Karpas-422 (cell line): ENCODE measurements around the gene HAUS6. TPM values are rescaled to one million over a fixed set of nuclear protein-coding genes. Genes with fewer than 3 reads are reported as not detected.
"Not testable (repeated sequence)": the region's sequence is repeated elsewhere in the genome, so short reads cannot be mapped to it uniquely, and the experiment has no call there.

ENCODE experiments used
- DNase-seq: peaks from one replicate; pipeline ENCODE4 v3.0.0-alpha.2; 2015
- H2AFZ ChIP-seq: fragments of 200-600 bp; sonication (generic); 2 replicates; pipeline ENCODE4 v1.6.1; 2014; ENCODE audit warnings: antibody characterized with exemption, low read length, mixed read lengths
- H3K27ac ChIP-seq: fragments of 200-600 bp; sonication (generic); 2 replicates; pipeline ENCODE4 v1.5.1; 2014; ENCODE audit warnings: mild to moderate bottlenecking, low read length, moderate library complexity
- H3K27me3 ChIP-seq: fragments of 200-600 bp; sonication (generic); 2 replicates; pipeline ENCODE4 v1.6.1; 2014; ENCODE audit warnings: low read length, mixed read lengths
- H3K36me3 ChIP-seq: fragments of 200-600 bp; sonication (generic); 2 replicates; pipeline ENCODE4 v1.6.1; 2014; ENCODE audit warnings: low read length, mixed read lengths; ENCODE audit not compliant: insufficient read depth
- H3K4me1 ChIP-seq: fragments of 200-600 bp; sonication (generic); 2 replicates; pipeline ENCODE4 v1.6.1; 2014; ENCODE audit warnings: mild to moderate bottlenecking, low read length, mixed read lengths
- H3K4me2 ChIP-seq: fragments of 200-600 bp; sonication (generic); 2 replicates; pipeline ENCODE4 v1.6.1; 2014; ENCODE audit warnings: low read length, low read depth, mild to moderate bottlenecking; ENCODE audit not compliant: poor library complexity, severe bottlenecking
- H3K4me3 ChIP-seq: fragments of 200-600 bp; sonication (generic); 2 replicates; pipeline ENCODE4 v1.5.1; 2014; ENCODE audit warnings: mild to moderate bottlenecking, antibody characterized with exemption, low read length, mixed read lengths
- H3K79me2 ChIP-seq: fragments of 200-600 bp; sonication (generic); 2 replicates; pipeline ENCODE4 v1.6.1; 2014; ENCODE audit warnings: mild to moderate bottlenecking, low read length, mixed read lengths
- H3K9ac ChIP-seq: fragments of 200-600 bp; sonication (generic); 2 replicates; pipeline ENCODE4 v1.6.0; 2014; ENCODE audit warnings: low read length
- H3K9me2 ChIP-seq: fragments of 200-600 bp; sonication (generic), shearing (Covaris generic); replicated peaks from 2 replicates; pipeline ENCODE4 v1.6.0; 2014; ENCODE audit warnings: mild to moderate bottlenecking, low read length, moderate library complexity; ENCODE audit not compliant: insufficient read depth
- H3K9me3 ChIP-seq: fragments of 300-700, 200-600 bp; sonication (generic); 2 replicates; pipeline ENCODE4 v1.6.1; 2014; ENCODE audit warnings: low read length, mixed read lengths
- H4K20me1 ChIP-seq: fragments of 200-600 bp; sonication (generic); 2 replicates; pipeline ENCODE4 v1.6.1; 2014; ENCODE audit warnings: mild to moderate bottlenecking, antibody characterized with exemption, low read length, low read depth; ENCODE audit not compliant: insufficient read depth
- total RNA-seq: library from RNA; depleted of rRNA; stranded (reverse); fragments of >200 nt; shearing (Covaris generic); gene quantifications from 2 replicates; pipeline ENCODE4 v1.2.3, GENCODE V29; 2014; ENCODE audit warnings: low replicate concordance; rRNA removed

The HAUS6 gene, protein sequence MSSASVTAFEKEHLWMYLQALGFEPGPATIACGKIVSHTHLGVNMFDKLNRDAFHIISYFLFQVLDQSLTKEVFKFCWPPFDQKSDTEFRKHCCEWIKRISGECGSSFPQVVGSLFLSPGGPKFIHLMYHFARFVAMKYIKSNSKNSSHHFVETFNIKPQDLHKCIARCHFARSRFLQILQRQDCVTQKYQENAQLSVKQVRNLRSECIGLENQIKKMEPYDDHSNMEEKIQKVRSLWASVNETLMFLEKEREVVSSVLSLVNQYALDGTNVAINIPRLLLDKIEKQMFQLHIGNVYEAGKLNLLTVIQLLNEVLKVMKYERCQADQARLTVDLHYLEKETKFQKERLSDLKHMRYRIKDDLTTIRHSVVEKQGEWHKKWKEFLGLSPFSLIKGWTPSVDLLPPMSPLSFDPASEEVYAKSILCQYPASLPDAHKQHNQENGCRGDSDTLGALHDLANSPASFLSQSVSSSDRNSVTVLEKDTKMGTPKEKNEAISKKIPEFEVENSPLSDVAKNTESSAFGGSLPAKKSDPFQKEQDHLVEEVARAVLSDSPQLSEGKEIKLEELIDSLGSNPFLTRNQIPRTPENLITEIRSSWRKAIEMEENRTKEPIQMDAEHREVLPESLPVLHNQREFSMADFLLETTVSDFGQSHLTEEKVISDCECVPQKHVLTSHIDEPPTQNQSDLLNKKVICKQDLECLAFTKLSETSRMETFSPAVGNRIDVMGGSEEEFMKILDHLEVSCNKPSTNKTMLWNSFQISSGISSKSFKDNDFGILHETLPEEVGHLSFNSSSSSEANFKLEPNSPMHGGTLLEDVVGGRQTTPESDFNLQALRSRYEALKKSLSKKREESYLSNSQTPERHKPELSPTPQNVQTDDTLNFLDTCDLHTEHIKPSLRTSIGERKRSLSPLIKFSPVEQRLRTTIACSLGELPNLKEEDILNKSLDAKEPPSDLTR
- total RNA-seq, result 23.2 and 32.6 TPM in 2 replicates

DNA sequence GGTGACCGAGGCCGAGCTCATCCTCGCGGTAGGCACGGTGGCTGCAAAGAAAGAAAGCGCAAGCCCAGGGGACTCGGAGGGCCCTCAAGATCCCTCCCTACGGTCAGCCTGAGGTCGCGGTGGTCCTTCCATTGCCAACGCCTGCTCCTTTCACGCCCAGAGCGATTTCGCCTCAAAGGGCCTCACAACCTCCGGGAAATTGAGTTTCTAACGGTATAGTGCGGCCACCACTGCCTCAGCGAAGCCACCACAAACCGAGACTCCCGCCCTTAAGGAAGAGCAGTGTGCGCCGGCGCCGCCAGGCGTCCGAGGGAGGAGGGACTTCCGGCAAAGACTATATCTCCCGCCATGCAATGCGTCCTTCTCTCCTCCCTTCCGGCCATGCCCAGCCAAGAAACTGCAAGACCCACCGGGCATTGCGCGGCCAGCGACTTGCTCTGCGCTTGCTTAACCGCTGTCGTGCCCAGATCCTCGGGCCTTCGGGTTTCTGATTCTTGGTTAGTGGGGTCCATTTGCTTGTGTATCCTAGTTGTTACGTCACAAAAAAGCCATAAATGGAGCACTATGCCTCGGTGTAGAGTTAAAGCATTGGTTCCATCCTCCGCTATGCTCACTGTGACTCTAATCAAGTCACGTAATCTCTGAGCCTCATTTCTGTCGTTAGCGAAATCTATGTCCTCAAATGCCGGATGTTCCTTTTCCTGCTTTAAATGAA lies at the start of gene HAUS6:
TSS of gene HAUS6 (minus strand) at position 274 of the 715 bp plus-strand sequence. CDS start at position 21, 253 bp downstream.
- peak within 1 kb of the TSS; percentile 95 for H2AFZ ChIP-seq
- DNase-seq, result peak; percentile 98
- peak within 1 kb of the TSS; percentile 85 for H3K4me2 ChIP-seq
- H3K36me3 ChIP-seq, result peaks cover 8% of the 10 kb centered on the region; the same call in 1 of the 2 replicates
- H3K9me3 ChIP-seq, result no peaks in the 10 kb centered on the region
- peaks cover 20% of the 10 kb centered on the region for H3K4me1 ChIP-seq
- H3K79me2 ChIP-seq, result peaks cover 46% of the 10 kb centered on the region
- no peaks in the 10 kb centered on the region; the same call in 1 of the 2 replicates for H4K20me1 ChIP-seq
- H3K9me2 ChIP-seq, result no peaks in the 10 kb centered on the region
- peak within 1 kb of the TSS; percentile 82 for H3K4me3 ChIP-seq
- peak within 1 kb of the TSS; percentile 71 for H3K27ac ChIP-seq
- H3K9ac ChIP-seq, result peak within 1 kb of the TSS; percentile 92
- no peaks in the 10 kb centered on the region for H3K27me3 ChIP-seq

- not testable (repeated sequence) for H3K79me2 ChIP-seq, H3K27me3 ChIP-seq, H3K36me3 ChIP-seq, H2AFZ ChIP-seq, H3K4me2 ChIP-seq, H3K27ac ChIP-seq, H3K4me3 ChIP-seq, H3K4me1 ChIP-seq, H4K20me1 ChIP-seq, H3K9ac ChIP-seq, H3K9me2 ChIP-seq, H3K9me3 ChIP-seq, DNase-seq
Measured at GRCh38 chr9:19152160-19152498, 49.4 kb upstream of the HAUS6 start.

- no peak for DNase-seq
- Histone ChIP-seq H3K9ac (no peak overlapping the region), H3K79me2 (no peaks in the 10 kb centered on the region), H2AFZ (no peak overlapping the region; the same call in 1 of the 2 replicates), H3K4me2 (no peak overlapping the region), H3K27ac (no peak overlapping the region), H3K36me3 (no peaks in the 10 kb centered on the region), H3K4me1 (no peaks in the 10 kb centered on the region), H4K20me1 (no peaks in the 10 kb centered on the region), H3K27me3 (no peaks in the 10 kb centered on the region), H3K9me3 (no peaks in the 10 kb centered on the region), H3K4me3 (no peak overlapping the region), H3K9me2 (no peaks in the 10 kb centered on the region; the same call in 1 of the 2 replicates)
Measured at GRCh38 chr9:19151425-19152159, 48.9 kb upstream of the HAUS6 start.

- H3K79me2 ChIP-seq, result no peaks in the 10 kb centered on the region
- H2AFZ ChIP-seq, result no peak overlapping the region
- H4K20me1 ChIP-seq, result no peaks in the 10 kb centered on the region
Measured at GRCh38 chr9:19149230-19149629, 46.5 kb upstream of the HAUS6 start.

DNA sequence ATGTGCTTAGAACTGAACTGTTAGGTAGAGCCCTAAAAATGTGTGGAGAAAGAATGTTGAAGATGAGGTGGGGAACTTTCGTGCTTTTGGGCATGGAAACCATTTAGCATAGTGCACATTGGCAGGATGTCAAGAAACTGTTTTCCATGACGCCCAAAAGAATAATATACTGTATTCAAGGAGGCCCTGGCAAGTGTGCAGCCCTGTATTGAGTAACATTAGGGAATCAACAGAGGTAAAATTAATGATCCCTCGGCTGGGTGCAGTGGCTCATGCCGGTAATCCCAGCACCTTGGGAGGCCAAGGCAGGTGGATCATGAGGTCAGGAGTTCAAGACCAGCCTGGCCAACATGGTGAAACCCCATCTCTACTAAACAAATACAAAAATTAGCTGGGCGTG lies 45.5 kb upstream of the HAUS6 start:
- H3K27me3 ChIP-seq, result no peaks in the 10 kb centered on the region

More at GRCh38 chr9:19149230-19149629, 46.5 kb upstream of the HAUS6 start:
- no peak overlapping the region for H3K27ac ChIP-seq
- no peaks in the 10 kb centered on the region for H3K4me1 ChIP-seq
- DNase-seq, result no peak
- H3K9ac ChIP-seq, result no peak overlapping the region
- H3K4me2 ChIP-seq, result no peak overlapping the region
- H3K9me3 ChIP-seq, result no peaks in the 10 kb centered on the region
- no peaks in the 10 kb centered on the region for H3K27me3 ChIP-seq
- H3K4me3 ChIP-seq, result no peak overlapping the region
- H3K9me2 ChIP-seq, result no peaks in the 10 kb centered on the region; the same call in 1 of the 2 replicates
- no peaks in the 10 kb centered on the region for H3K36me3 ChIP-seq

GRCh38 chr9:19146441-19147024 lies 43.8 kb upstream of the HAUS6 start:
- Histone ChIP-seq H3K4me3 (no peak overlapping the region), H3K79me2 (no peaks in the 10 kb centered on the region), H4K20me1 (no peaks in the 10 kb centered on the region), H3K36me3 (no peaks in the 10 kb centered on the region), H3K4me1 (no peaks in the 10 kb centered on the region), H3K9me2 (no peaks in the 10 kb centered on the region; the same call in 1 of the 2 replicates), H3K9me3 (no peaks in the 10 kb centered on the region), H3K9ac (no peak overlapping the region), H3K4me2 (no peak overlapping the region), H3K27ac (no peak overlapping the region), H3K27me3 (no peaks in the 10 kb centered on the region), H2AFZ (no peak overlapping the region)
- no peak for DNase-seq

More for the DNA sequence above, 45.5 kb upstream of the HAUS6 start:
- no peak for DNase-seq
- Histone ChIP-seq H3K4me2 (no peak overlapping the region), H2AFZ (no peak overlapping the region), H3K36me3 (no peaks in the 10 kb centered on the region), H4K20me1 (no peaks in the 10 kb centered on the region), H3K9me2 (no peaks in the 10 kb centered on the region; the same call in 1 of the 2 replicates), H3K4me3 (no peak overlapping the region), H3K27ac (no peak overlapping the region), H3K4me1 (no peaks in the 10 kb centered on the region), H3K9me3 (no peaks in the 10 kb centered on the region), H3K9ac (no peak overlapping the region), H3K79me2 (no peaks in the 10 kb centered on the region)

- no peak for DNase-seq
- H3K27ac ChIP-seq, result no peak overlapping the region
Measured at GRCh38 chr9:19145881-19146280, 43.2 kb upstream of the HAUS6 start.

More at GRCh38 chr9:19145881-19146280, 43.2 kb upstream of the HAUS6 start:
- H2AFZ ChIP-seq, result no peak overlapping the region
- no peaks in the 10 kb centered on the region for H3K36me3 ChIP-seq
- no peaks in the 10 kb centered on the region for H3K27me3 ChIP-seq
- no peaks in the 10 kb centered on the region for H3K4me1 ChIP-seq
- H3K9me3 ChIP-seq, result no peaks in the 10 kb centered on the region
- H3K9me2 ChIP-seq, result no peaks in the 10 kb centered on the region
- no peaks in the 10 kb centered on the region for H3K79me2 ChIP-seq
- H3K9ac ChIP-seq, result no peak overlapping the region
- H3K4me3 ChIP-seq, result no peak overlapping the region
- no peaks in the 10 kb centered on the region for H4K20me1 ChIP-seq
- no peak overlapping the region for H3K4me2 ChIP-seq
